Midbrain (tissue), 1 donor: ENCODE data around the gene NPB.

Source experiments
- DNase-seq: peaks from one replicate; lab custom pipeline; 2025; lab: John Stamatoyannopoulos, UW

Gene NPB

DNA sequence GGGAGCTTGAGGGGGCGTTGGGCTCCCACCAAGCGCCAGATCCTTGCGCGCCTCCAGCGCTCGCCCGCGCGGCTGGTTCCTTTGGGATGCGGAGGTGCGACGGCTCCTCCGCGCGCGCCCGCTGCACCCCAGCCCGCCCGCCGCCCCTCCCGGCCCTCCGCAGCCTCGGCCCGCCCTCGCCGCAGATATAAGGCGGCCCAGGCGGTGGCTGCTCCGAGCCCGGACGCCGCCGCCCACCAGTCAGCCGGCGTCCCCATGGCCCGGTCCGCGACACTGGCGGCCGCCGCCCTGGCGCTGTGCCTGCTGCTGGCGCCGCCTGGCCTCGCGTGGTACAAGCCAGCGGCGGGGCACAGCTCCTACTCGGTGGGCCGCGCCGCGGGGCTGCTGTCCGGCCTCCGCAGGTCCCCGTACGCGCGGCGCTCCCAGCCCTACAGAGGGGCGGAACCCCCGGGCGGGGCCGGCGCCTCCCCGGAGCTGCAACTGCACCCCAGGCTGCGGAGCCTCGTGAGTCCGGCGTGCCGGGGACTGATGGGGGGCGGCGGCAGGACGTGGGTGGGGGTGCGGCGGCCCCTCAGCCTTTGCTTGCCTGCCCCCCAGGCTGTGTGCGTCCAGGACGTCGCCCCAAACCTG, at the start of gene NPB:
NPB (plus strand) TSS at position 216 of the 630 bp plus-strand sequence; CDS start at position 256, 40 bp downstream.
- DNase-seq, result no peak

DNA sequence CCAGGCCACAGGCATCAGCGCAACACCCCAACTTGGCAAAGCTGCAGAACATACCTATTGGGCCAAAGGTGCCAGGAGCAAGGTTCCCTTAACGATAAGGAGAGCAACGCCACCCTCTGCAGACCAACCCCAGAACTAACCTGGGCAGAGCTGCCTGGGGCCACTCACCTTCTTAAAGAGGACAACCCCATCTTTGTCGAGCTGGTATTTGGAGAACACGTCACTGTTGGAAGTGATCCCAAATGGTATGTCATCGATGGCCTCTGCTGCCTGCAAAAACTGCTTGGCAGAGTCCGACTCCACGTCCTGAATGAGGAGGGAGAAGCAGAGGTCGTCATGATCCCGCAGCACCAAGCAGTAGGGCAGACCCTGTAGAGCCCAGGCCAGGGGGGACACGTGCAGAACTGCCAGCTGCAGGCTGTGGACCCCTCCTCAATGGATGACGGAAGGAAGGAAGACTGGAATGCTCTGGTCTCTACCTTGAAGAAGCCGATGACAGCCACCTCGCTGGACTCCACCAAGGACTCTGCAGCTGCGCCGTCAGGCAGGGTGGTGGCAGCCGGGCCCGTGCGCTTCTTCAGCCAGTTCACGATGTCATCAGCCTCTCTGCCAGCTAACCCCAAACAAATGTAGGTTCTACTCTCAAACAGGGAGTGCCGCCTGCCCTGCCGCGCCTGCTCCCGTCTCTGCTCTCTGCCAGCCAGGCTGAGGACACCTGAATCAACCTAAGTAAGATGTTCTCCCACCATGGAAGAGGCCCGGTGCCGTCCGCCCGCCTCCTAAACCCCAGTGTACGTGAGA, 46.9 kb upstream of the NPB start:
- no peak for DNase-seq

DNA sequence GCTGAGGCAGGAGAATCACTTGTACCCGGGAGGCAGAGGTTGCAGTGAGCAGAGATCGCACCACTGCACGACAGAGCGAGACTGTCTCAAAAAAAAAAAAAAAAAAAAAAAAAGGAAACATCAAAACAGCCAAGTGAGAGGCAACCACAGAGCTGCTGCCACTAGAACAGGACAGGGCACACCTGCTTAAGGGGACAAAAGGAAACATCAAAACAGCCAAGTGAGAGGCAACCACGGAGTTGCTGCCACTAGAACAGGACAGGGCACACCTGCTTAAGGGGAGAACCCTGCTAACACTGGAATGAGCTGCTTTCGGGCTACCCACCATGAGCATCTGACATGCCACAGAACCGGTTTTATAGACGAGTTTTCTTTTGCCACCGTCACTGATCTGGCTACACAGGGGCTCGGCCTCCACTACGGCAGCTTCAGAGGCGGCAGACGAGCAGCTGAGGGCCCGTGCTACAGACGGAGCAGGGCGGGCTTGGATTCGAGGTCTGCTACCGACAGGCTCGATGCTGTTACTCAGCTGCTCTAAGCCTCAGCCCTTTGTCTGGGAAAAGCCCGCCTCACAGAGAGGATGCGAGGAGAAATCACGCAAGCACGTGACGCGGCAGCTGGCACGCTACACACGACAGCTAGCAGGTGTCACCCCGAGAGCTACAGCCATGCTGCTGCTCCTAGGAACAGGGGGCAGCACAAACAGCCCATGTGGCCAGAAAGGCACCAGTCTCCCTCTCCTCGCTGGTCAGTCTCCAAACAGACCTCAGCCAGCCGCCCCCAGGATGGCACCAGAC, 43.7 kb upstream of the NPB start:
- no peak for DNase-seq

DNA sequence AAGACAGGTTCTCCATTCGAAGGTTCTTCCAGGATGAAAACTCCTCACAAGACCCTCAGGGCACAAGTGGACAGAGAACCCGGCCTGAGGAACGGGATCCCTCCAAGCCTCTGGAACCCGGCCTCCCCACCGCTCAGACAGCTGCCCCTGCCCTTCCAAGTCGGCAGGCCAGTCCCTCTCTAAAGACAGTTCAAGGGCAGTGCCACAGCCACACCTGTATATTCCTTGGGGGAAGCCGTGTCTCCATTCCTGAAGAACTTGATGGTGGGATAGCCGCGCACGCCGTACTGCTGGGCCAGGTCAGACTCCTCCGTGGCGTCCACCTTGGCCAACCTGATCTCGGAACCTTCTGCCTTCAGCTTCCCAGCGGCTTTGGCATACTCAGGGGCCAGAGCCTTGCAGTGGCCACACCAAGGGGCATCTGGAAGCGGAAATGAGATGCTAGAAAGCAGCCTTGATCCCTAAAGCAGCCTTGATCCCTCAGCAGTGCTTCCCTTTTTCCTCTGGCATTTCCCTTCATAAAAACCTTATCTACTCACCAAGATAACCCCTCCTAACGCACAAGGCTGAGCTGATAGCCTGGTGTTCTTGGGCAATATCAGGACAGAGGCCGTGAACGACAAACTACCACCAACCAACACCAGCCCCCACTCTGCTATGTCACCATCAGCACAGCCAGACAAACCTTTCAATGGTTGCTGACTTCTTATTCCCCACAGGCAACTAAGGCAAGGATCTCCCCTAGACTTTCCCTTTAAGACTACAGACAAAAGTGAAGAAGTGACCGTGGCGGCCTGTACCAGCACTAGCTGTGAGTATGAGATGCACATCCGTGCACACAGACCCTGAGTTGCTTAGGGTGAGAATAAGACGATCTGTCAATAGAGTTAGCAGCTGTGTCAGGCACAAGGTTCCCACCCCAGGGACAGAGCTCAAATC, 42.8 kb upstream of the NPB start:
- no peak for DNase-seq

DNA sequence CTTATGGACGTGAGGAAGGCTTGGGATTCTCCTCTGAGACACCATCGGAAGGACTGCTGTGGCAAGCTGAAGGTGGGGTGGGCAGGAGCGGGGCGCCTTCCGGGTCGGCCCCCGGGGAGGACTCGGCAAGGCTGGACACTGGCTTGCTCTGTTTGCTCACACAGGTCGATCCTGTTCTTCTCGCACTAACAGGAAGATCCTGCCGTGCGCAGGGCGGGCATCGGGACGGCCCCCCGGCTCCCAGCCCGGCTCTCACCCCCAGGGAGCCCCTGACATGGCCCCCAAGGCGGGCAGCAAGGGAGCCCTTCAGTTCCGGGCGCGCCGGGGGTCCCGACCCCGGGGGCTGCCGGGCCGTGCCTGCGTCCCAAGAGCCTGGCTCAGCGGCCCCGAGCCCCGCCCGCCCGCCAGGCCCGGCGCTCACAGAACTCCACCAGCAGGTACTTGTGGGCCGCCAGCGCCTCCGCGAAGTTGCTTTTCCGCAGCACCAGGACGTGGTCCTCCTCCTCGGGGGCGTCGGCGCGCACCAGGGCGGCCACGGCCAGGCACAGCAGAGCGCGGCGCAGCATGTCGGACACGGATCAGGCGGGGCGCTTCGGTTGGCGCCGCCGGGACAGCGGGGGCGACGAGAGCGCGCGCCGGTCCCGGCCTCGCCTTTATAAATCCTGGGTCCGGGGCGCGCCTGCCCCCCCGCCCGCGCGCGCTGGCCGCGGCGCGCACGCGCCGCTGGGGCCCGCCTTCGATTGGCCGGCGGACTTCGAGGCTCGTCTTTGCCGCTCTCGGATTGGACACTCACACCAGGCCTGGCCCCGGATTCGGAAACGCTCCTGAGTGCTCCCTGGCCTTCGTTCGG, 41.9 kb upstream of the NPB start, which contains the start of gene P4HB:
P4HB (minus strand) TSS at position 630 of the 850 bp plus-strand sequence; CDS start at position 566, 64 bp downstream.
- no peak for DNase-seq

DNA sequence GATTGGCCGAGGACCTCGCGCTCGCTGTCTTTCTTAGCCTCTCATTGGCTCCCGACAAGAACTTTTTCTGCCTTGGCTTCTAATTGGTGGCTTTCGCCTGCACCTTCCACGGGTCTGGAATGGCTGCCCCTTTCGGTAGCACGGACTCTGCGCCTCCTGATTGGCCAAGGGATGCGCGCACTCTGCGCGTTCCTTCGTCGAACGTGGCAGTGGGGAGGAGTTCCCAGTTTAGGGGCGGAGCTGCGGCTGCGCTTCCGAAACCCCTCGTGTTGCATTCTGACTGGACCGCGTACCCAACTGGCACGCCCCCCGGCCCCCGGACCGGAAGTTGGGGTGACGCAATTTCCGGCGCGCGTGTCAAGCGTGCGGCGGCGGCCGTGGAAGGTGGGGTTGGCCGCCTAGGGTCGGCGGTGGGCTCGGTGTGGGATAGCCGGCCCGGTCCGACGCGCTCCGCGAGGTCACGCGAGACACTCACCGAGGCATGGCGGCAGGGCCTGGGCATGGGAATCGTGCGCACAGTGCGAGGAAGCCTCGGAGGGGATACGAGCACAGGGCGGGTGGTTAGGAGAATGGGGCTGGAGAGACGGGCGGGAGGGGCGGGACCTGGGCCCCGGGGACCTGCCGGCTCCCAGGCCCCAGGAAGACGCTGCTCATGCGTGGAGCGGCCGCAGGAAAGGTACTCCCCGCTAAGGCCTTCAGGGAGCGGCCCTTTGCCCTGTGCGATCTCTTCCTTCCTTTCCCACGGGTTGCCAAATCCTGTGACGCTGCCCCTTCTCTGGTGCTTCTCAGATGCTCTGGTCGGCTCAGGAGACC, 41.1 kb upstream of the NPB start:
- peak; percentile 100 for DNase-seq

DNA sequence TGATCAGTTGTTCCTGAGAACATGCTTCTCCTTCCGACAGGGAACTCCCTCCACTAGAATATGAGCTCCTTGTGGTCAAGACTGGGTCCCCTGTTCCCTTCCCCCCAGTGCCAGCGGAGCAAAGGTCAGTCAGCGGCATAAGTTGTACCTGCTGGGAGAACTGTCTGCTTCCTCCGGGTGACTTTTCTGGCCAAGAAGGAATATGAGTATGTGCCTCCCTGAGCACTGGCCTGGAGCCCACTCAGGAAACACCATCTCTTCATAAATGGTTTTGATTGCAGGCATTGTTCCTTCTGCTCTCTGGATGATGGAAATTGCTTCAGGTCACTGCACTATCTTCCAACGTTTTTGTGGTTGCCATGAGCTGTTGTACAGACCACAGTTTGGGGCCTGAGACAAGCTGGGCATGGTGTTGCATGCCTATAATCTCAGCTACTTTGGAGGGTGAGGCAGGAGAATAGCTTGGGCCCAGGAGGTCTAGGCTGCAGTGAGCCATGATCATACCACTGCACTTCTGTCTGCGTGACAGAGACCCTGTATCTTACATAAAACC, 38.8 kb upstream of the NPB start:
- DNase-seq, result no peak

DNA sequence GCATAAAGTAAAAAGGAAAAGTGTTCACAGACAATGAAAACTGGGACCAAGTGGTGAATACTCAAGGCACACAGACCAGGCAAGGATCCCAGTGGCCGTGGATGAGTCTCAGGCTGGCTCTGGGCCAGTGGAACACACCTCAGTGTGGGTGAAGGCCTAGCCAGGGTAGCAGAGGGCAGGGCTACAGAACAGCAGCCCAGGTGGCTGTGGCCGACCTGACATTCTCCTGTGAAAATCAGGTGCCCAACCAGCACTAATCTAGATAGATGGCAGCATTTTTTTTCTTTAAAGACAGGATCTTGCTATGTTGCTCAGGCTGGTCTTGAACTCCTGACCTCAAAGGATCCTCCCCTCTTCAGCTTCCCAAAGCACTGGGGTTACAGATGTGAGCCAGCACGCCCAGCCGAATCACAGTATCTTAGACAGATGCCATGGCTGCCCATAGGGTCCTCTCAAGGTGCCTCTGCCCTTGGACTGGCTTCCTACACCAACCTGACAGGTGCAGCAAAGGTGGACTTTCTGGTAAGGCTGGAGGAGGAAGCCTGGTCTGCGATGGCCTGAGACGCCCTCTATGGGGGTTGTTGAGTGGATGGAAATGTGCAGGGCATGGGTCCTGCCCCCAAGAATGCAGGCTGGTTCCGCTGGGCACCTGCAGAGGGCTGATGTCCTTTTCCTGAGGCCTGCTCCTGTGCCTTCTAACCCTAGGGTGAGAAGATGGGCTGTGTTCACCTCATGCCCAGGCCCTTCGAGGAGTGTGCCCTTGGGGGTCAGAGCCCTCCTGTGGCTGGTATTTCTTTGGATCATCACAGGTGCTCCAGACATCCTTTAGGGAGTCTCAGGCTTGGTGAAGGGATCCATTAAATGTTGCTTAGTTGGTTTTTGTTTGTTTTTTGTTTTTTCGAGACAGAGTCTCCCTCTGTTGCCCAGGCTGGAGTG, 37.9 kb upstream of the NPB start:
- DNase-seq, result no peak

DNA sequence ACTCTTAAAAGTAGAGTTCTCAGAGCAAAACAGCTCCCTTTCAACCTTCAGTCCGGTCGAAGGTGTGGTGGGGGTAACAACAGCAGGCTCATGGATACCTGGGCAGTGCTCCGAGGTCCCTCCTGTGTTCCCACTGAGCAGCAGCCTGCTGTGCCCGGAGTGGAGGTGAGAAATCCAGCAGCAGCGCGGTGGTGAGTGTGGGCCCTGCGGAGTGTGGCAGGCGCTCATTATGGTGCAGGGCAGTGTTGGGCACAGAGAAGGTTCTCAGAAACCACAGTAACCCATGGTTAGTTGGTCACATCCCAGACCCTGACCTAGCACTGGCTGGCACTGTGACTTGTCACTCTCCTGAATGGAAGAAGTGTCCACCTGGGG, 36.7 kb upstream of the NPB start:
- no peak for DNase-seq

DNA sequence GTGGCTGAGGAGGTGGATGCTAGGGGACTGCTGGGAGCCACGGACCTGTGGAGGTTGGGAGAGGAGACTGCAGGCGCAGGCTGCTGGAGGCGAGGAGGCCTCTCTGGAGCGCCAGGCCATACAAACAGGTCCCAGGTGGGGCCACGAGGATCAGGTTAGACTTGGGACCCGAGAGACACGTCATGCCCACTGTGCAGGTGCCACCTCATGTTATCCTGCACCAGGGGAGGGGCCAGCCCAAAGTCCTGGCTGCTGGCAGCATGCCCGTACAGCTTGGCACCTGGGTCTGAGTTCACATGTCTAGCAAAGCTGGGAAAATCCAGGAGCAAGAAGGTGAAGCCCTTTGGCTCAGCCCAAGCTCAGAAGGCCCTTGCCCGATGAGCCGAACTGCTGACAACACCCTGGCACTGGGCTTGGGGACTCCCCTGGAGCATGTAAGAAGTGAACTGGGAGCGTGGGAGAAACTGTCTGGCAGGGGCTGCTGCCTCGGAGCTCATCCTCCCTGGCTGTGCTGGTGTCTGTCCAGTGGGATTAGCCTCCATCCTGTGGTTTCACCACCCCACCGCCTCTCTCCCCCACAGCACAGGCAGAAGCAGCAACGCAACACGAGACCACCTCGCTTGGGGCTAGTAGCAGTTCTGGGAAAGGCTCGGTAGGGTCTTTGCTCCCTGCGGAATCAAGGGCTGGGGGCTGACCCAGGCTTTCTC, 36.2 kb upstream of the NPB start:
- DNase-seq, result no peak

DNA sequence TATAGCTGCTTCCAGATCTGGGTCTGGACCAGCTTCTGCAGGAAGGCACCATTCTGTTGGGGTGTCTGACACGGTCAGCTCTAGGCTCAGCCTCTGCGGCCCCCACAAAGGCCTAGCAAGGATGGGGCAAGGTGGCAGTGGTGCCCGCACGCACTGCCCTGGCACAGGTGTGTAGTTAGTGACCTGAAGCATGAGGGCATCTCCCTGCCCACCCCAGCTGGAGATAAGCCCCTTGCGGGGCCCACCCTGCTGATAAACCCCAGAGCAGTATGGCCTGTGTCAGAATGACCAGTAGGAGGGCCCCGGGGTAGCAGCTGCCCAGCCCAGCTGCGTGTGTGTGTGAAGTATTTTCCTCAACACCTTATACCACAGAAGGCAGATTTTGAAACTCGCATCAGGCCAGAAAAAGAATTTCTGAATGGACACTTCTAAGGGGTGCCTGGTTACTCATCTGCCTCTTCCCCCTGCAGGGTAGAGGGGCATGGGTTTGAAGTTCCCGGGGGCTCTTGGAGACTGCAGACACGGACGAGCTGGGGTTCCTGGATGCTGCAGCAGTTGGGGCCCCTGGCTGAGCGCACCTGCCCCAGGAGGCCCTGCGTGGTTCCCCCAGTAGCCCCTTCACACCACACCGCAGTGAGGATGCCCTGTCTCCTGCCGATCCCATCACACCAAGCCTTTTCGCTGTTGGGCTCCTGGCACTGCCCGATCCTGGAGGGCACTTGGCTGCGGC, 35.4 kb upstream of the NPB start:
- DNase-seq, result no peak

DNA sequence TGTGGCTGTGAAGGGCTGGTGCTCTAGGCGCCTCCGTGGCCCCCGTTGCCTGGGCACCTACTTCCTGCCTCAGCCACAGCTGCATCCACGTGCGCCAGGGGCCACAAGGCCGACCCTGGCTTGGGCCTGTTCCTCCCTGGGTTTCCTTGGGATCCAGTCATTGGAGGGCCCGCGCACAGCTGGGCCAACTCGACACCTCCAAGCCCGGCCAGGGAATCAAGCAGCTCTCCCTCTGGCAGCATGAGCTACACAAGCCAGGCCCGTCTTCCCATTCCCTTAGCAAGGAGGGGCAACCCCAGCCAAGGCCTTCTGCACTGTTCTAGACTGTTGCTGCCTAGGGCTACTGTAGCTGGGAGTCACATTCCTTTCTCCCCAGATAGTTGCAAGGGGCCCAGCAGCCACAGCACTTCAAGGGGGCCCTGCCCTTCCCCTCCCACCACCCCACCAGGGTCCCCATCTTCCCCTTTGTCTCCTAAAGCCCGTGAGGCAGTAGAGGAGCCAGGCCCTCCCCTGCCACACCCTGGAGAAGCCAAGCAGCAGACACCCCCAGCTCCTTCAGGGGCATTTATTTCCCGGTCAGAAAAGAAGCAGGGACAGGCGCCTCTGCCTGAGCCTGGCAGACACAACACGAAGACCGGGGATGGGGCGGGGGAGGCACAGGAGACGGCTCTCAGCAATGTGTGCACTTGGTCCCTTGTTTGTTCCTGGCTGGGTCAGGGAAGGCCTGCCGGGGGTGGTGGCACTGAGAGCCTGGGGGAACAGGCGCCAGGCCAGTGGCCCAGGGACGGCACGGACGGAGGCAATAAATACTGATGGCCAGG, 34.7 kb upstream of the NPB start:
- no peak for DNase-seq

DNA sequence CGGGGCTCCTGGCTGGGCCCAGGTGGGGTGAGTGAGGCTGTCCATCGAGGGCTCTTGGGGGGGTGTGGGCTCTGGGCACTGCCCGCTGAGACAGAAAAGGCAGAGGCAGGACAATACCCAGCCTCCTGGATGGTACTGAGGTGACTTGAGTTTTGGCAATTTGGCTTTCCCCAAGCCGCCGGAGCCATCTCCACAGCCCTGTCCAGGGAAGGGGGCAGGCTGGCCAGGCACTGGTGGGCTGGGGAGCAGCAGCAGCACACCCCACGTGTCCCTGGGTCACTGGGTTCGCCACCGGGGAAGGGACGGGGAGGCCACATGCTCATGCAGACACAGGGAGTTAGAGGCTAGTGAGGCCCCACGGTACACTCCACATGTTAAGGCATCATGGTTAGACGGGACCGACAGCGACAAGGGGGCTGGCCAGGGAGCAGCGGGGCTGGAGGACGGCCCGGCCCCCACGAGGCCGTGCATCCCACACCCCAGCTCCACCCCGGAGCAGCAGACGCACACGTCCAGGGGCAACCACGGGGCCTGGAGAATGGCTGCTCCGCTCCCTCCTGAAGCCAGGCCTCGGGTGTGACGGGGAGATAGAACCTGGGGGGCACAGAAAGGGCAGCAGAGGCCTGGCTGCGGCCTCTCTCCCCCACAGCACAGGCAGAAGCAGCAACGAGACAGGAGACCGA, 33.9 kb upstream of the NPB start:
- DNase-seq, result no peak

DNA sequence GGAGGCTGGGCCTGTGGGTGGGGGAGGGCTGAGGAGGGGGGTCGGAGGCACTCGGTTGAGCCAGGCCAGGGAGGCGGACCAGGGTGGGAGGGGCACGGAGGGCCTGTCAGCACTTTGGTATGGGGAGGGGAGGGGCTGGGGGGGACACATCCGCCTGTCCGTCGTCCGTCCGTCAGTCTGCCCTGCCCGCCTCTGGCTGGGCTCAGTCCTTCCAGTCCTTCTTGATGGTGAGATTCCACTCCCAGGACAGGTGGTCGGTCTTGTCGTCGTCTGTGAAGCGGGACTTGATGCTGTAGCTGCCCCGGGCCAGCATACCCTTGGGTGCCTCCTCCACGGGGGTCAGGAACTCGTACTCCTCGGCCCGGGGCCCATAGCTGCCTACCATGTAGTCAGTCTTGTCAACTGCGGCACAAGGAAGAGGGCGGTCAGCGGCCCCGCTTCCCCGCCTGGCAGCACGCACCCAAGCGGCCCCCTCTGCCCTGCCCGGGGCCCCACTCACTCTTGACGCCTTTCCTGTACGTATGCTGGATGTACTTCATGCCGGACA, 33.3 kb upstream of the NPB start:
- DNase-seq, result no peak
